ENCODE measurements around the gene DLAT. TPM values are rescaled to one million over a fixed set of nuclear protein-coding genes. Genes with fewer than 3 reads are reported as not detected.

Gene DLAT
- total RNA-seq, 1 experiment from 2014 or later = 68.1 TPM

DNA sequence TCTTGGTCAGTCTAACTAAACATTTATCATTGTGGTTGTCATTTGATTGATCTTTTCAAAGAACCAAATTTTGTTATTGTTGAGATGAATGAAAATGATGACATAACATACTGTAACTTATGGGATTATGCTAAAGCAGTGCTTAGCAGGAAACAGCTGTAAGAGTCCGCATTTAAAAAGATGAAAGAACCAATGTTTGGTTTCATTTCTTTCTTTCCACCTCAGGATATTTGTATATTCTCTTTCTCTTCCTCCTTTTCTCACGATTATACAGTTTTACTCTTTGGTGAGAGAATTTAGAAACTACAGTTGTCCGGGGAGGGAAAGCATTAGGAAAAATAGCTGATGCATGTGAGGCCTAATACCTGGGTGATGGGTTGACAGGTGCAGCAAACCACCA, 25.5 kb downstream of the DLAT start:
- H2AFZ ChIP-seq (ENCODE audit: low read depth, low read length, poor library complexity, severe bottlenecking) = no peak overlapping the region
- peaks cover 6 to 15% of the 10 kb centered on the region in 2 experiments; a peak in 3 of 4 replicates for H3K4me1 ChIP-seq (ENCODE audit: control insufficient read depth in 1 of 2, insufficient read depth in 2 of 2, low read length in 2 of 2)
- intact Hi-C loops (cut with micrococcal nuclease) = no loop called here
- H3K4me3 ChIP-seq (replicated peaks in 1 of 2; ENCODE audit: low read depth in 1 of 2, low read length in 2 of 2) = no peak overlapping the region
- no peaks in the 10 kb centered on the region for H3K9me2 ChIP-seq (ENCODE audit: insufficient read depth)
- TF ChIP-seq, protein P1, sequence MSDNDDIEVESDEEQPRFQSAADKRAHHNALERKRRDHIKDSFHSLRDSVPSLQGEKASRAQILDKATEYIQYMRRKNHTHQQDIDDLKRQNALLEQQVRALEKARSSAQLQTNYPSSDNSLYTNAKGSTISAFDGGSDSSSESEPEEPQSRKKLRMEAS (IDR thresholded peaks at IDR 0.05) = no peak
- TF ChIP-seq, protein P2, sequence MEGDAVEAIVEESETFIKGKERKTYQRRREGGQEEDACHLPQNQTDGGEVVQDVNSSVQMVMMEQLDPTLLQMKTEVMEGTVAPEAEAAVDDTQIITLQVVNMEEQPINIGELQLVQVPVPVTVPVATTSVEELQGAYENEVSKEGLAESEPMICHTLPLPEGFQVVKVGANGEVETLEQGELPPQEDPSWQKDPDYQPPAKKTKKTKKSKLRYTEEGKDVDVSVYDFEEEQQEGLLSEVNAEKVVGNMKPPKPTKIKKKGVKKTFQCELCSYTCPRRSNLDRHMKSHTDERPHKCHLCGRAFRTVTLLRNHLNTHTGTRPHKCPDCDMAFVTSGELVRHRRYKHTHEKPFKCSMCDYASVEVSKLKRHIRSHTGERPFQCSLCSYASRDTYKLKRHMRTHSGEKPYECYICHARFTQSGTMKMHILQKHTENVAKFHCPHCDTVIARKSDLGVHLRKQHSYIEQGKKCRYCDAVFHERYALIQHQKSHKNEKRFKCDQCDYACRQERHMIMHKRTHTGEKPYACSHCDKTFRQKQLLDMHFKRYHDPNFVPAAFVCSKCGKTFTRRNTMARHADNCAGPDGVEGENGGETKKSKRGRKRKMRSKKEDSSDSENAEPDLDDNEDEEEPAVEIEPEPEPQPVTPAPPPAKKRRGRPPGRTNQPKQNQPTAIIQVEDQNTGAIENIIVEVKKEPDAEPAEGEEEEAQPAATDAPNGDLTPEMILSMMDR (IDR thresholded peaks at IDR 0.05 in 2 of 3, conservative IDR thresholded peaks at IDR 0.05 in 1 of 3; ENCODE audit: borderline replicate concordance in 1 of 3, insufficient read depth in 1 of 3, low read depth in 2 of 3, low read length in 2 of 3) = no peak
- TF ChIP-seq, protein P3, sequence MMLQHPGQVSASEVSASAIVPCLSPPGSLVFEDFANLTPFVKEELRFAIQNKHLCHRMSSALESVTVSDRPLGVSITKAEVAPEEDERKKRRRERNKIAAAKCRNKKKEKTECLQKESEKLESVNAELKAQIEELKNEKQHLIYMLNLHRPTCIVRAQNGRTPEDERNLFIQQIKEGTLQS (IDR thresholded peaks at IDR 0.05) = no peak
- TF ChIP-seq SIN3A (IDR thresholded peaks at IDR 0.05; ENCODE audit: low read depth) = no peak
- no peak for TF ChIP-seq CBX3 (IDR thresholded peaks at IDR 0.05; ENCODE audit: low read depth)
- no peak for TF ChIP-seq EZH2phosphoT487 (IDR thresholded peaks at IDR 0.05; ENCODE audit: borderline replicate concordance)
- TF ChIP-seq POLR2A (IDR thresholded peaks at IDR 0.05; ENCODE audit: borderline replicate concordance, extremely low read depth, insufficient read depth, insufficient read length) = no peak
- TF ChIP-seq, protein P4, sequence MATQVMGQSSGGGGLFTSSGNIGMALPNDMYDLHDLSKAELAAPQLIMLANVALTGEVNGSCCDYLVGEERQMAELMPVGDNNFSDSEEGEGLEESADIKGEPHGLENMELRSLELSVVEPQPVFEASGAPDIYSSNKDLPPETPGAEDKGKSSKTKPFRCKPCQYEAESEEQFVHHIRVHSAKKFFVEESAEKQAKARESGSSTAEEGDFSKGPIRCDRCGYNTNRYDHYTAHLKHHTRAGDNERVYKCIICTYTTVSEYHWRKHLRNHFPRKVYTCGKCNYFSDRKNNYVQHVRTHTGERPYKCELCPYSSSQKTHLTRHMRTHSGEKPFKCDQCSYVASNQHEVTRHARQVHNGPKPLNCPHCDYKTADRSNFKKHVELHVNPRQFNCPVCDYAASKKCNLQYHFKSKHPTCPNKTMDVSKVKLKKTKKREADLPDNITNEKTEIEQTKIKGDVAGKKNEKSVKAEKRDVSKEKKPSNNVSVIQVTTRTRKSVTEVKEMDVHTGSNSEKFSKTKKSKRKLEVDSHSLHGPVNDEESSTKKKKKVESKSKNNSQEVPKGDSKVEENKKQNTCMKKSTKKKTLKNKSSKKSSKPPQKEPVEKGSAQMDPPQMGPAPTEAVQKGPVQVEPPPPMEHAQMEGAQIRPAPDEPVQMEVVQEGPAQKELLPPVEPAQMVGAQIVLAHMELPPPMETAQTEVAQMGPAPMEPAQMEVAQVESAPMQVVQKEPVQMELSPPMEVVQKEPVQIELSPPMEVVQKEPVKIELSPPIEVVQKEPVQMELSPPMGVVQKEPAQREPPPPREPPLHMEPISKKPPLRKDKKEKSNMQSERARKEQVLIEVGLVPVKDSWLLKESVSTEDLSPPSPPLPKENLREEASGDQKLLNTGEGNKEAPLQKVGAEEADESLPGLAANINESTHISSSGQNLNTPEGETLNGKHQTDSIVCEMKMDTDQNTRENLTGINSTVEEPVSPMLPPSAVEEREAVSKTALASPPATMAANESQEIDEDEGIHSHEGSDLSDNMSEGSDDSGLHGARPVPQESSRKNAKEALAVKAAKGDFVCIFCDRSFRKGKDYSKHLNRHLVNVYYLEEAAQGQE (IDR thresholded peaks at IDR 0.05; ENCODE audit: low read depth) = no peak
- TF ChIP-seq ZFX (IDR thresholded peaks at IDR 0.05) = no peak
- TF ChIP-seq ZNF274 (IDR thresholded peaks at IDR 0.05; ENCODE audit: low read depth, low read length) = no peak
- TF ChIP-seq, protein P5, sequence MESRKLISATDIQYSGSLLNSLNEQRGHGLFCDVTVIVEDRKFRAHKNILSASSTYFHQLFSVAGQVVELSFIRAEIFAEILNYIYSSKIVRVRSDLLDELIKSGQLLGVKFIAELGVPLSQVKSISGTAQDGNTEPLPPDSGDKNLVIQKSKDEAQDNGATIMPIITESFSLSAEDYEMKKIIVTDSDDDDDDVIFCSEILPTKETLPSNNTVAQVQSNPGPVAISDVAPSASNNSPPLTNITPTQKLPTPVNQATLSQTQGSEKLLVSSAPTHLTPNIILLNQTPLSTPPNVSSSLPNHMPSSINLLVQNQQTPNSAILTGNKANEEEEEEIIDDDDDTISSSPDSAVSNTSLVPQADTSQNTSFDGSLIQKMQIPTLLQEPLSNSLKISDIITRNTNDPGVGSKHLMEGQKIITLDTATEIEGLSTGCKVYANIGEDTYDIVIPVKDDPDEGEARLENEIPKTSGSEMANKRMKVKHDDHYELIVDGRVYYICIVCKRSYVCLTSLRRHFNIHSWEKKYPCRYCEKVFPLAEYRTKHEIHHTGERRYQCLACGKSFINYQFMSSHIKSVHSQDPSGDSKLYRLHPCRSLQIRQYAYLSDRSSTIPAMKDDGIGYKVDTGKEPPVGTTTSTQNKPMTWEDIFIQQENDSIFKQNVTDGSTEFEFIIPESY (IDR thresholded peaks at IDR 0.05; ENCODE audit: extremely low read depth, insufficient replicate concordance, low read length) = no peak
- H3K9ac ChIP-seq (ENCODE audit: low read length) = no peak overlapping the region
- no peak for DNase-seq (ENCODE audit: low read depth, low spot score)
- H3K36me3 ChIP-seq (ENCODE audit: control insufficient read depth in 1 of 2, insufficient read depth in 2 of 2, low read length in 2 of 2) = peaks cover 22 to 38% of the 10 kb centered on the region in 2 experiments; a peak in 2 of 4 replicates
- no peak for ATAC-seq
- no TSS peak for BruUV-seq (replicated peaks)
- ChIA-PET POLR2A (interaction anchor here (0.8 kb wide), 1 partner anchor 9 kb away, joined by 5 read pairs; no protein-coding TSS in a partner anchor), CTCF (no interaction called here), RAD21 (ENCODE audit: low non-redundant PET in 1 of 2, low total read pairs in 2 of 2, uncharacterized antibody in 2 of 2, unreplicated experiment in 2 of 2) (no interaction called here)
- H3K27ac ChIP-seq (ENCODE audit: low read depth, low read length) = no peak overlapping the region
- no peaks in the 10 kb centered on the region for H4K20me1 ChIP-seq (ENCODE audit: insufficient read depth)
- no peaks in the 10 kb centered on the region for H3K9me3 ChIP-seq (ENCODE audit: control insufficient read depth in 1 of 2, insufficient read depth in 1 of 2, low read depth in 1 of 2, low read length in 2 of 2)
- H3K79me2 ChIP-seq (ENCODE audit: insufficient read depth, low read length) = peaks cover 27% of the 10 kb centered on the region
- H3K27me3 ChIP-seq (ENCODE audit: insufficient read depth, low read length) = no peaks in the 10 kb centered on the region
- H3K4me2 ChIP-seq (ENCODE audit: low read length) = no peak overlapping the region

Data from HCT116 (cell line).